Measurements from ENCODE around the gene INTS4.
"Not testable (repeated sequence)": the region's sequence is repeated elsewhere in the genome, so short reads cannot be mapped to it uniquely, and the experiment has no call there.

The INTS4 gene

DNA sequence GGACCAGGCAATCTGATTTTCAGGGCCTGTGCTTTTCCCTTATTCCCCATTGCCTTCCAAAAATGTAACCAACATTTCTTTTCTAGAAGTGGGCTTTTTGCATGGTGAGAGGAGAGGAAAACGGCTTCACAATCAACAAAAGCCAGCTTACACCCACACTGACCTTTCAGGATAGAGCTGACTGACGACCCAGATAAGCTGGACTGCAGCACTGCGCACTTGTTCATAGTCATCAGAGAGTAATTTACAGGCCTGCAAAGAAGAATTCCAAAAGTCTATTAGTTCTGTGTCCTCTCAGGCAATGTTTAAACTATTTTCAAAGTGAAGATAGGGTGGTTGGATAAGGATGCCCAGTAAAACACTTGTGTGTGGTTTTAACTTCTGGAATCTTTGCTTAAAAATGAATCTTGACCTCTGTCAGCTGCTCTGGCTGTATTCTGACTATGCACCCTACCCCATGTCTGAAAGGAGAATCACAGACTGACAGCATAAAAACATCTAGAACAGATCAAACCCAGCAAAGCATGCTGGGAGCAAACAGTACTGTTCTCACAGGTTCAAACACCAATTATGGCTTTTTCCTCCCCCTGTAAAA lies 35.8 kb downstream of the INTS4 start:
- H3K4me3 Mint-ChIP-seq; H3K9me3 Mint-ChIP-seq; H3K27me3 Mint-ChIP-seq (ENCODE audit: low read depth); H3K27ac Mint-ChIP-seq; DNase-seq (ENCODE audit: low spot score); H3K4me1 Mint-ChIP-seq (ENCODE audit: low read depth): not testable (repeated sequence)
- peaks cover 20% of the 10 kb centered on the region for H3K36me3 Mint-ChIP-seq (ENCODE audit: low read depth)

GRCh38 chr11:77943296-77943695 lies 51.2 kb downstream of the INTS4 start:
- DNase-seq (ENCODE audit: low spot score); H3K4me3 Mint-ChIP-seq; H3K27ac Mint-ChIP-seq; H3K4me1 Mint-ChIP-seq (ENCODE audit: low read depth); H3K9me3 Mint-ChIP-seq; H3K27me3 Mint-ChIP-seq (ENCODE audit: low read depth): not testable (repeated sequence)
- H3K36me3 Mint-ChIP-seq (ENCODE audit: low read depth), result peaks cover 17% of the 10 kb centered on the region

DNA sequence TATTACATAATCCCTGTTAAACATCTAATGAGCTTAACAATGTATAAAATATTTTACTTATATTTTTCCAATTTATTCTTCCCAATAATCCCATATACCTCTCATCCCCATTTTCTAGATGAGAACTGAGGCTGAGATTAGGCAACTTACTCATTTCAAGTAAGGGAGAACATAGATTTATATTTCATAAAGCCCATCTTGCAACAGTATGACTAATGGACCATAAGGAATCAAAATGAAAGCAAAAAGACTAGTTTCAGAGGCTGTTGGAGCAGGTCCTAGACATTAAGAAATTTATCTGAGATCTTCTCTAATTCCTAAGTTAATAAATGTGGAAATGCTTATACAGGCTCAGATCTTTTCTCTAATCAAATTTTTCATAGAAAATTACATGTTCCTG lies 52.0 kb downstream of the INTS4 start:
- not testable (repeated sequence) for H3K27ac Mint-ChIP-seq; H3K9me3 Mint-ChIP-seq; H3K4me1 Mint-ChIP-seq (ENCODE audit: low read depth); DNase-seq (ENCODE audit: low spot score); H3K4me3 Mint-ChIP-seq; H3K27me3 Mint-ChIP-seq (ENCODE audit: low read depth)
- peaks cover 10% of the 10 kb centered on the region for H3K36me3 Mint-ChIP-seq (ENCODE audit: low read depth)

DNA sequence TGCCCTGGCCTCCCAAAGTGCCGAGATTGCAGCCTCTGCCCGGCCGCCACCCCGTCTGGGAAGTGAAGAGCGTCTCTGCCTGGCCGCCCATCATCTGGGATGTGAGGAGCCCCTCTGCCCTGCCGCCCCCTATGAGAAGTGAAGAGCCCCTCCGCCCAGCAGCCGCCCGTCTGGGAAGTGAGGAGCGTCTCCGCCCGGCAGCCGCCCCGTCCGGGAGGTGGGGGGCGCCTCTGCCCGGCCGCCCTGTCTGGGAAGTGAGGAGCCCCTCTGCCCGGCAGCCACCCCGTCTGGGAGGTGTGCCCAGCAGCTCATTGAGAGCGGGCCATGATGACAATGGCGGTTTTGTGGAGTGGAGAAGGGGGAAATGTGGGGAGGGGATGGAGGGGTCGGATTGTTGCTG lies 60.9 kb downstream of the INTS4 start:
- not testable (repeated sequence) for H3K4me3 Mint-ChIP-seq; H3K27ac Mint-ChIP-seq; H3K27me3 Mint-ChIP-seq (ENCODE audit: low read depth); H3K9me3 Mint-ChIP-seq; DNase-seq (ENCODE audit: low spot score)
- peaks cover 13% of the 10 kb centered on the region for H3K4me1 Mint-ChIP-seq (ENCODE audit: low read depth)
- peaks cover 52% of the 10 kb centered on the region for H3K36me3 Mint-ChIP-seq (ENCODE audit: low read depth)

DNA sequence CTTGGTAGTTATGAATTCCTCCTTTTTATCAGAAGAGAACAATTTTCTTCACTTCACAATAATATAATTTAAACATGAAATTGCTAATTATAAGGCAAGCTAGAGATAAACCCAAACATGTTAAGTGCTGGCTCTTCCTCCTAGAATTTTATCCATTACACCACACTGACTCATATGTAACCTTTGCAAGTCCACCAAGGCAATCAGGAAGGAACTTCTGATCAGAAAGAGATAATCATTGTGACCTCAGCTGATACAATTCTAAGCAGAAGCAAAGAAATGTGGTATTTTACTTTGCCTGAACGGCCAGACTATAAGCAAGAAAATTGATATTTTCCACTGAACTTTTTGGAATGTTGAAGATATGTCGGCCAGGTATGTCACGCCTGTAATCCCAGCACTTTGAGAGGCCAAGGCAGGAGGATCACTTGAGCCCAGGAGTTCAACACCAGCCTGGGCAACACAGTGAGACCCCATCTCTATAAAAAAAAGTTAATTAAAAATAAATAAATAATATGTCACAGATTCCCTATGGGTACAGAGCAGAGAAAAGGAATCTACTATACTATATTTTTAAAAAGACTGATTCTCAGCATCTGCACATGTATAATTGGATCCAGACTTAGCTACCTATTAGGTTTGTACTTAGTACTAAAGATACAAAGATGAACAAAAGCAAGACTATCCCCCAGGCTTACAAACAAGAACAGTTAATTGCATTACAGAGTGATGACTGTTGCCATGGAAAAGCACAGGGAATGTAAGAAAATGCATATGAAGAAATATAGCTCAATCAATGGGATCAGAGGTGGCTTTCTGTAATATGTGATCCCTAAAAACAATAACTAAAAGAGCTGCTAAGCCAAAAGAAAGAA lies 63.9 kb downstream of the INTS4 start:
- DNase-seq (ENCODE audit: low spot score); H3K4me3 Mint-ChIP-seq; H3K9me3 Mint-ChIP-seq; H3K27me3 Mint-ChIP-seq (ENCODE audit: low read depth): not testable (repeated sequence)
- Mint-ChIP-seq H3K36me3 (ENCODE audit: low read depth) (peaks cover 57% of the 10 kb centered on the region), H3K27ac (peak overlapping the region; percentile 52), H3K4me1 (ENCODE audit: low read depth) (peaks cover 13% of the 10 kb centered on the region)

GRCh38 chr11:77917713-77918112 lies 76.8 kb downstream of the INTS4 start:
- H3K36me3 Mint-ChIP-seq (ENCODE audit: low read depth), result peaks cover 19% of the 10 kb centered on the region
- H3K4me1 Mint-ChIP-seq (ENCODE audit: low read depth); DNase-seq (ENCODE audit: low spot score); H3K27ac Mint-ChIP-seq; H3K4me3 Mint-ChIP-seq; H3K27me3 Mint-ChIP-seq (ENCODE audit: low read depth); H3K9me3 Mint-ChIP-seq: not testable (repeated sequence)

DNA sequence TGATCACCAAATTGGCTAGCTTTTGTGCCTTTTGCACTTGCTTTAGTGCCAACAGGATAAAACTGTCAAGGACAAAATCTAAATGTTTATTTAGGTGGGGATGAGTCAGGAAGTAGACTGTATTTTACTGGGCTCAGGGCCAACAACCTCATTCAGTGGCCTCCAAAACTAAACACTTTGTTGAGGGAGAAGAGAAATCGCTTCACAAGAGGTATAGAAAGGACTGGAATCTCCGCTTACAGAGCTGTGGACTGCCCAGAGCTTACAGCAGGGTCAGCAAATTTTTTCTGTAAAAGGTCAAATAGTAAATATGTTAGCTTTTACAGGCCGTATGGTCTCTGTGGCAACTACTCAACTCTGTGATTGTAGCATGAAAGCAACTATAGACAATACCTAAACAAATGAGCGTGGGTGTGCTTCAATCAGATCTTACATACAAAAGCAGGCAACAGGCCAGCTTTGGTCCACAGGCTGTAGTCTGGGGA lies 80.1 kb downstream of the INTS4 start:
- H3K36me3 Mint-ChIP-seq (ENCODE audit: low read depth), result peaks cover 31% of the 10 kb centered on the region
- H3K4me1 Mint-ChIP-seq (ENCODE audit: low read depth); DNase-seq (ENCODE audit: low spot score); H3K27ac Mint-ChIP-seq; H3K4me3 Mint-ChIP-seq; H3K27me3 Mint-ChIP-seq (ENCODE audit: low read depth); H3K9me3 Mint-ChIP-seq: not testable (repeated sequence)

DNA sequence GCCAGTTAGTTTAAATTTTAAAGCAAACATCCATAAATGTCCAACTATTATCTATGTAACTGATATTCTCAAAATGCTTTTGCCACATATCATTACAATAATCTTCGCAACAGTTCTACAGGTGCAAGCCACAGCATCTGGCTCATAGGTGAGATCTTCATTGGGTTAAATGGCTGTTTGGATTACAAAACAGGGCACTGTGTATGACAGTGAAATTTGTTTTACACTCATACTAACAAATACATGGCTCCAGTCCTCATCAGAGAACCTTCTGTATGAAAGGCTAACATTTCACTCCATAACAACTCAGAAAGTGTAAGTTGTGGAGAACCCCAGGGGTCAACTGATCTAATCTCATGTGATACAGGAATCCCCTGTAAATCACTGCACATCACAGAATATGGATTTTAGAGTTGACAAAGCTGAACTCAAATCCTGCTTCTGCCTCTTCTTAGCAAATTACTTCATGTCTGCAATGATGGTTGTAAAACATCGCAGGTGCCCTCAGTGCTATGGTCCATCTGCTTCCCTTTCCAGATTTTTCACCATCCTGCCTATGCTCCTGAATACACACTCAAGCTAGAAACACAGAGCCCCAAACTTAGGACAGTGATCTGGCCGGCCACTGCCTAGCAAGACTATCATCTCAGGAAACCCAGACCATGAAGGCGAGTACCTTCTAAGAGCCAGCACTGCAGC lies 80.7 kb downstream of the INTS4 start:
- H3K36me3 Mint-ChIP-seq (ENCODE audit: low read depth), result peaks cover 29% of the 10 kb centered on the region
- H3K27ac Mint-ChIP-seq; DNase-seq (ENCODE audit: low spot score): not testable (repeated sequence)

DNA sequence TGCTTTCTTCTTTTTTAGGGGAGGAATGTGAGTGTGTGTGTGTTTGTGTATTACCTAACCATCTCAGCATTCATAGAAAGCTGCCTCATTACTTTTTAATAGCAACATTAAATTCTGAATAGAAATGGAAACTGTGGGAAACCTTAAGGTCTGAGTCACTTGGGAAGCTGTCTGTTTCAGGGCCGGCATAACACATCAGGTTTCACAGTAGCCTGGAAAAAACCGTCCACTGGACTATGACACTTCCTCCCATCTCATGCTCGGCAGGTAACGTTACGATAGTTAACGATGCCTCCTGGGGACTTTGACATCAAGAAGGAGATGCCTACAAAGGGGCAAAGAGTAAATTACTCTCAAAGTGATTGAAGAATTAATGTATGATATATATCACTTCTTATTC lies 83.6 kb downstream of the INTS4 start:
- not testable (repeated sequence) for H3K9me3 Mint-ChIP-seq; H3K4me3 Mint-ChIP-seq; H3K4me1 Mint-ChIP-seq (ENCODE audit: low read depth); H3K27me3 Mint-ChIP-seq (ENCODE audit: low read depth); DNase-seq (ENCODE audit: low spot score); H3K27ac Mint-ChIP-seq
- peaks cover 25% of the 10 kb centered on the region for H3K36me3 Mint-ChIP-seq (ENCODE audit: low read depth)

More for the DNA sequence above, 80.7 kb downstream of the INTS4 start:
- not testable (repeated sequence) for H3K9me3 Mint-ChIP-seq; H3K4me1 Mint-ChIP-seq (ENCODE audit: low read depth); H3K4me3 Mint-ChIP-seq; H3K27me3 Mint-ChIP-seq (ENCODE audit: low read depth)

GRCh38 chr11:77909277-77909676 lies 85.2 kb downstream of the INTS4 start:
- Mint-ChIP-seq H3K4me3 (no peak overlapping the region), H3K9me3 (no peaks in the 10 kb centered on the region), H3K27me3 (ENCODE audit: low read depth) (no peaks in the 10 kb centered on the region), H3K4me1 (ENCODE audit: low read depth) (no peaks in the 10 kb centered on the region), H3K27ac (no peak overlapping the region), H3K36me3 (ENCODE audit: low read depth) (peaks cover 24% of the 10 kb centered on the region)
- DNase-seq (ENCODE audit: low spot score), result no peak

GRCh38 chr11:77908835-77909234 lies 85.6 kb downstream of the INTS4 start:
- Mint-ChIP-seq H3K36me3 (ENCODE audit: low read depth) (peaks cover 23% of the 10 kb centered on the region), H3K9me3 (no peaks in the 10 kb centered on the region), H3K27me3 (ENCODE audit: low read depth) (no peaks in the 10 kb centered on the region), H3K27ac (no peak overlapping the region), H3K4me3 (no peak overlapping the region), H3K4me1 (ENCODE audit: low read depth) (no peaks in the 10 kb centered on the region)
- no peak for DNase-seq (ENCODE audit: low spot score)

- not testable (repeated sequence) for H3K27ac Mint-ChIP-seq; H3K4me1 Mint-ChIP-seq (ENCODE audit: low read depth); H3K27me3 Mint-ChIP-seq (ENCODE audit: low read depth); H3K9me3 Mint-ChIP-seq; DNase-seq (ENCODE audit: low spot score); H3K4me3 Mint-ChIP-seq
- peaks cover 21% of the 10 kb centered on the region for H3K36me3 Mint-ChIP-seq (ENCODE audit: low read depth)
These were observed 99.5 kb downstream of the INTS4 start for GRCh38 chr11:77894949-77895348.

- not testable (repeated sequence) for H3K4me1 Mint-ChIP-seq (ENCODE audit: low read depth); H3K27ac Mint-ChIP-seq; H3K4me3 Mint-ChIP-seq; DNase-seq (ENCODE audit: low spot score); H3K27me3 Mint-ChIP-seq (ENCODE audit: low read depth); H3K9me3 Mint-ChIP-seq
- H3K36me3 Mint-ChIP-seq (ENCODE audit: low read depth), result peaks cover 32% of the 10 kb centered on the region
These were observed 102.8 kb downstream of the INTS4 start for GRCh38 chr11:77891703-77892102.

DNA sequence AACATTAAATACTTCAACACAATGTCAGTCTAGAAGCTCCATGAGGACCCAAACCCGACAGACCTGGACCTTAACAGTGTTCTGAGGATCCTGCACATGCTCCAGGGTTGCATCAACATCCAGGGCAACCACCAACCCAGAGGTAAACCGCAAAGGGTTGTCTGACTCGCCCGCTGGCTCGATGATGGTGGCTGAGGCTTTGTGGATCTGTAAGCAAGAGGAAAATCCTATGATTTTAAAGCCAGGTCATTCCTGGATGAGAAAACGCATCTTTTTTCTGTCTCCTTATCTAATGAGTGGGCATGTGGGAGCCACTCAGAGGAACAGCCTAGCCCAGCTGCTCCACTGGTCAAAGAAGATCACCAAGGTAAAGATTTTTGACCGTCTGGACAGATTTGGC lies 103.2 kb downstream of the INTS4 start:
- H3K36me3 Mint-ChIP-seq (ENCODE audit: low read depth), result peaks cover 32% of the 10 kb centered on the region
- H3K27ac Mint-ChIP-seq; DNase-seq (ENCODE audit: low spot score); H3K27me3 Mint-ChIP-seq (ENCODE audit: low read depth); H3K4me1 Mint-ChIP-seq (ENCODE audit: low read depth); H3K4me3 Mint-ChIP-seq; H3K9me3 Mint-ChIP-seq: not testable (repeated sequence)

Measured in T-helper 2 cell treated with Interferon-gamma antibody and Interleukin-4, amounts not matched to agents 5 μg/mL and 100 μg/mL, for 36 hours (primary cell).